SK-N-SH treated with all-trans-retinoic acid at 6 μM for 48 hours (cell line): ENCODE results near the gene PTOV1.

Source experiments
- ARNTL ChIP-seq: fragments of 450-650 bp; formaldehyde crosslinking; IDR thresholded peaks from 2 replicates; pipeline ENCODE4 v1.5.0; 2020; ENCODE audit warnings: low read depth, mild to moderate bottlenecking, moderate library complexity, borderline replicate concordance
- ISL1 ChIP-seq: fragments of 250-450 bp; sonication (Bioruptor Pico); IDR thresholded peaks from 2 replicates; pipeline ENCODE4 v2.1.2; 2022; ENCODE audit warnings: mild to moderate bottlenecking, moderate library complexity
- PPARA ChIP-seq: fragments of 250-450 bp; sonication (Bioruptor Pico); IDR thresholded peaks from 2 replicates; pipeline ENCODE4 v1.5.0; 2020; ENCODE audit warnings: mild to moderate bottlenecking, borderline replicate concordance
- TOX ChIP-seq: fragments of 250-450 bp; sonication (Bioruptor Pico); IDR thresholded peaks from 2 replicates; pipeline ENCODE4 v1.8.0; 2021; ENCODE audit warnings: mild to moderate bottlenecking, moderate library complexity, borderline replicate concordance
- ZFP30 ChIP-seq: fragments of 450-650 bp; formaldehyde crosslinking; IDR thresholded peaks from 2 replicates; pipeline ENCODE4 v1.5.0; 2022; ENCODE audit warnings: mild to moderate bottlenecking, moderate library complexity
- ZNF565 ChIP-seq: fragments of 450-650 bp; formaldehyde crosslinking; conservative IDR thresholded peaks from 2 replicates; pipeline ENCODE4 v1.5.0; 2020; ENCODE audit warnings: low read depth, mild to moderate bottlenecking, moderate library complexity
- ZNF70 ChIP-seq: fragments of 450-650 bp; formaldehyde crosslinking; IDR thresholded peaks from 2 replicates; pipeline ENCODE4 v1.5.0; 2020; ENCODE audit warnings: mild to moderate bottlenecking, moderate library complexity
- TF ChIP-seq, protein P1 (sequence below): fragments of 250-450 bp; sonication (Bioruptor Pico); IDR thresholded peaks from 2 replicates; pipeline ENCODE4 v1.8.0; 2020; ENCODE audit warnings: mild to moderate bottlenecking, moderate library complexity, borderline replicate concordance

DNA sequence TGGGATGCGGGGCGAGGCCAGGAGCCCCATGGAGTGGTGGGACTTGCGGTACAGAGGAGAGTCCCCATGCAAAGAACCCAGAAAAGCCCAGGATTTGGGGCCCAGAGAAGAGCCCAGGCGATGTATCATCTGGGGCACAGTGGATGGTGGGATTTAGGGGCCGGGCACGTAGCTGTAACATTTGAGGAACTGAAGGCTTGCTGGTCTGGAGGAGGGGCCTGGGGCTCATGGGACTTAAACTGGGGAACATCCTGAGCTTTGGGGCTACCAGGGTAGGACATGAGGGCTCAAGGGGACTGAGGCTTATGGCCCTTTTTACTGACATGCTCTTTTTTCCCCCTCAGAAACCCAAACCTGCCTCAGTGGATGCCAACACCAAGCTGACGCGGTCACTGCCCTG lies 19.4 kb upstream of the PTOV1 start:
- TF ChIP-seq, protein P1, sequence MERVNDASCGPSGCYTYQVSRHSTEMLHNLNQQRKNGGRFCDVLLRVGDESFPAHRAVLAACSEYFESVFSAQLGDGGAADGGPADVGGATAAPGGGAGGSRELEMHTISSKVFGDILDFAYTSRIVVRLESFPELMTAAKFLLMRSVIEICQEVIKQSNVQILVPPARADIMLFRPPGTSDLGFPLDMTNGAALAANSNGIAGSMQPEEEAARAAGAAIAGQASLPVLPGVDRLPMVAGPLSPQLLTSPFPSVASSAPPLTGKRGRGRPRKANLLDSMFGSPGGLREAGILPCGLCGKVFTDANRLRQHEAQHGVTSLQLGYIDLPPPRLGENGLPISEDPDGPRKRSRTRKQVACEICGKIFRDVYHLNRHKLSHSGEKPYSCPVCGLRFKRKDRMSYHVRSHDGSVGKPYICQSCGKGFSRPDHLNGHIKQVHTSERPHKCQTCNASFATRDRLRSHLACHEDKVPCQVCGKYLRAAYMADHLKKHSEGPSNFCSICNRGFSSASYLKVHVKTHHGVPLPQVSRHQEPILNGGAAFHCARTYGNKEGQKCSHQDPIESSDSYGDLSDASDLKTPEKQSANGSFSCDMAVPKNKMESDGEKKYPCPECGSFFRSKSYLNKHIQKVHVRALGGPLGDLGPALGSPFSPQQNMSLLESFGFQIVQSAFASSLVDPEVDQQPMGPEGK (CRISPR knock-in tag), result no peak
- no peak for TF ChIP-seq ZFP30 (CRISPR knock-in tag)
- no peak for TF ChIP-seq ISL1 (CRISPR knock-in tag)
- TF ChIP-seq ARNTL (CRISPR knock-in tag), result no peak
- no peak for TF ChIP-seq PPARA (CRISPR knock-in tag)
- no peak for TF ChIP-seq ZNF70 (CRISPR knock-in tag)
- TF ChIP-seq TOX (CRISPR knock-in tag), result no peak
- no peak for TF ChIP-seq ZNF565 (CRISPR knock-in tag)
